HG02623 (cell line): ENCODE data around the gene KCNQ5.

Experiments
- ATAC-seq: cut with Tn5 transposase; IDR thresholded peaks from one replicate; pipeline ENCODE4 v1.9.1; 2021; ENCODE audit warnings: moderate library complexity; ENCODE audit not compliant: unreplicated experiment

KCNQ5 gene

DNA sequence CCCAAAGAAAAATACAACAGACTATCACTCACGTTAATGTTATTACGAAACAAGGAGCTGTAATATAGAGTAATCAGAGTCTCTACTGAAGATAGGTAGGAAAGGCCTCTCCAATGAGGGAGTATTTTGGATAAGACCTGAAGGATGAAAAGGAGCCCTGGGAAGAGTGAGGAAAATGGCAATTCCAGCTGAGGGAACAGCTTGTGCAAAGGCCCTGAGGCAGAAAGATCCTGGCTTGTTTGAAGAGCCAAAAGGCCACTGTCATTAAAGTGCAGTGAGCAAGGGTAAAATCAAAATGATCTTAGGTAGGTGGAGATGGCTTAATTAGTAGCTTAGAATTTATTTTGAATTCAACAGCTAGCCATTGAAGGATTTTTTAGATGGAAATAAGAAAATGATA lies 464.9 kb downstream of the KCNQ5 start:
- ATAC-seq = no peak

DNA sequence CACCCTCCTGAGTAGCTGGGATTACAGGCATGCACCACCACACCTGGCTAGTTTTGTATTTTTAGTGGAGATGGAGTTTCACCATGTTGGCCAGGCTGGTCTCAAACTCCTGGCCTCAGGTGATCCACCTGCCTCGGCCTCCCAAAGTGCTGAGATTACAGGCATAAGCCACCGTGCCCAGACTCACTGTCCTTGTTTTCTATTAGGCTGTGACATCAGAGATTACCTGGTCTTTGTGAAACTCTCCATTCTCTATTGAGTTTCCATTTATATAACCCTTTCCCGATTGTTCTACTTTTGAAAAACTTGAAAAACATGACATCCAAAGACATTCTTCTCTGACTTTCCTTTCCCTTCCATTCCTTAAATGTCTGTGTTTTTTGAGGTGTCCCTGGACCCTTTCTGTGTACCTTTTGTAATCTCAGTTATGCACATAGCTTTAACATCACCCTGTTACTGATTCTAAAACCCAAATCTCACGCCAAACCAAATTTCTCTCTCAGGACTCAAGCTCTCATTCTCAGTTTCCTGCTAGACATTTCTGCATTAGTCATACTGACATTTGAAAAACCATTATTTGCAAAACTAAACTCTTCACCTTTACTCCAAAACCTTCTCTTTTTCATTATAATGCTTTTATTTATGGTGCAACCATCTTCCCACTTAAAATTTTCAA lies 466.4 kb downstream of the KCNQ5 start:
- ATAC-seq = no peak

GRCh38 chr6:73104921-73105320 lies 483.1 kb downstream of the KCNQ5 start:
- no peak for ATAC-seq

DNA sequence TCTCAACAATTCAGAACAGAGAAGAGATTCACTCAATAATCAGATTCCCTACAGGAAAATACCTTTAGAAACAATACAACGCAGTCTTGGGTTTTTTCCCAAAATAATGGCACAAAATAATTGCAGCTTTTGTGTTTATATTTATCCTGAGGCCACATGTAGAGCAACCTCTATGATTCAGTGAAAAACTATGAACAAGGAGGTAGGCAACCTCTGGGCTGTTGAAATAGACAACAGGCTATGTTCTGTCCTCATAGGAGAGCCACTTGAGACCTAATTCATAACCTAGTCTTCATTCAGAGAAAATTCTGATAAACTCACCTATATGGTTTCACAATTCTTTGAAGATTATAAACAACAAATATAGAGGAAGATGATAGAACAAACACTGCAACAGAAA lies 485.2 kb downstream of the KCNQ5 start:
- no peak for ATAC-seq

- ATAC-seq = no peak
Observed at GRCh38 chr6:73108949-73109348, 487.1 kb downstream of the KCNQ5 start.

DNA sequence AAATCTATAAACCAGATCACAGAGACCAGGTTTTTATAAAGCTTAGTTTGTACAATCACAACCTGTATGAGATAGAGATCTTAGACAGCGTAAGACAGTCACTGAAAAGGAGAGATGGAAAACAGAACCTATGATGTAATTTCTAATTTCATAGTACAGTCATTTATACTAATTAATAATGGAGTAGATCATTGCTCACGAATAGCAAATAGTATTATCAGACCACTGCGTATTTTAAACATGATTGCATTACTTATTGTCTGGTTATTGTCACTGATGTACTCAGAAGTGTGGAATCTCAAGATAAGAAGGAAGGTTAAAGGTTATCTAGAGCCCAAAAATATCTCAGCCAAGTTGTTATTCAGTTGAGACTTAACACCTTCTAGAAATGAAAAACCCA lies 487.8 kb downstream of the KCNQ5 start:
- no peak for ATAC-seq

GRCh38 chr6:73116330-73116729 lies 494.5 kb downstream of the KCNQ5 start:
- ATAC-seq = no peak

- ATAC-seq = no peak
Observed at GRCh38 chr6:73121421-73121993, 499.6 kb downstream of the KCNQ5 start.

- peak; percentile 85 for ATAC-seq
Observed at GRCh38 chr6:73123632-73124329, 501.9 kb downstream of the KCNQ5 start.

- peak; percentile 96 for ATAC-seq
Observed at GRCh38 chr6:73129653-73130443, 508.0 kb downstream of the KCNQ5 start.

- ATAC-seq = no peak
Observed at GRCh38 chr6:73131706-73132105, 509.8 kb downstream of the KCNQ5 start.

DNA sequence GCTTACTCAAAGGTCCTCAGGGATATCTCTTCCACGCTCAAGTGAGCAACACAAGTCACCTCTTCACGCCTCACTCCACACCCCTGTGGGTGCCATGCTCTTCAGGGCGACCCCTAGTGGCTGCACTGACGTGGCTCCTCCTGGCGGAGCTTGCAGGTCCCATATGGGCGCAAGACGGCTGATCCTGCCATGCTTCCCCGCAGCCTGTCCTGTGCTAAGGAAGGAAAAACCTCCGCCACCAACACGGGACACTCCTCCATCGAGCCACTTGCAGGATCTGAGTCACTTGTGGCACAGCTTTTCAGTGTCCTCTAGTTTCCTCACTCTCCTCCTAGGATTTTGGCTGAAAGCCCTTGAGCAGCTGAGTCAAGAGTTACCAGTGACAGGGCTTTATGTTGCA lies 512.7 kb downstream of the KCNQ5 start:
- no peak for ATAC-seq

DNA sequence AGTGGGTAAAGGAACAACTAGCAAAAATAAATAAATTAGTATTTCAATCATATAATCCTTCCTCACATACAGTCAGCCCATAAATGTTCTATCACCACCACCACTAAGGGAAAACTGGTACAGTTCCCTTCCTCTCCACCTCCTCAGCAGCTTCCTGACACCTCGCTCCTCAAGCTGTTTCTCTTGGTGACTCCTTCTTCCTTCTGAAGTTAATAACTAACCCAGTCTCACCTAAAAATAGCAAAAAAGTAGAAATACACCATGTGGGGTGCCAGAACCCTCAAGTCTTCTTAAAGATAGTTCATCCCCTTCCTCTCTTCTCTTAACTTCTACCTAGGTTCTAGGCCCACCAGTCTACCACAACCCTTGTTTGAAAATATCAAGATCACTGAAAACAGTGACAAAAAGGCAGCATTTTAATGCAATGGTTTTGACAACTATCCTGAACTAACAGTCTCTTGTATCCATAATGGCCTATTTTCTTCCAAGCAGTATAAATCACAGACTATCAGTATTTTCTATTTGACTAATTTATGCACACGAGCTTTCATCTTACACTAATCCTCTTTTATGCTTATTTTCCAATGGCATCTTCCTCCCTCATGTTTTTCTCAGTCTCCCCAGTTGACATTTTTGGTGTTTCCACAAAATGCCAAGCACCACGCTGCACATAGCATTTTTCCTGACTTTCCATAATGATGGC lies 518.0 kb downstream of the KCNQ5 start:
- ATAC-seq = no peak

- ATAC-seq = no peak
Observed at GRCh38 chr6:73143551-73143950, 521.7 kb downstream of the KCNQ5 start.

DNA sequence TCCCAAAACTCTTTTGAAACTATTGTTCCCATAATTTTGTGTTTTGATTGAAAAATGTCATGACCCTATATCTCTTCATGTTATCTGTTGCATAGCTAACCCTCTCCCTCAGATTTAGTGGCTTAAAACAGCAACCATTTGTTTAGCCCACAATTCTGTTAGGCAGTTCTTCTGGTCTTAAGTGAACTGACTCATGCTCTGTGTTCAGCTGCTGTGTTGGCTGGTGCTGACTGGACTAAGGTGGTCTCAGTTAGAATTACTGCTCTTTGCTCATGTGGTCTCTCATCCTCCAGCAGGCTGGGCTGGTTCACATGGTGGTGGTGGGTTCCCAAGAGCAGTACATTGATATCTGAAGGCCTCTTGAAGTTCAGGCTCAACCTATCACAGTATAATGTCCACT lies 522.7 kb downstream of the KCNQ5 start:
- no peak for ATAC-seq

DNA sequence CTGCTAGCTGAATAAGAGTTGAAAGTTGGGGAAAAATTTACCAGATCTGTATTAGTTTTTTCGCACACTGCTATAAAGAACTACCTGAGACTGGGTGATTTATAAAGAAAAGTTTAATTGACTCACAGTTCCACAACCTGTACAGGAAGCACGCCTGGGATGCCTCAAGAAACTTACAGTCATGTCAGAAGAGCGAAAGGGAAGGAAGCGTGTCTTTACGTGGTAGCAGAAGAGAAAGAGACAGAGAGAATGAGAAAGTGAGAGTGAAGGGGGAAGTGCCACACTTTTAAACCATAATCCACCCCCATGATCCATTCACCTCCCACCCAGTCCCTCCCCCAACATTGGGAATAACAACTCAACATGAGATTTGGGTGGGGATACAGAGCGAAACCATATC lies 523.8 kb downstream of the KCNQ5 start:
- peak; percentile 87 for ATAC-seq

DNA sequence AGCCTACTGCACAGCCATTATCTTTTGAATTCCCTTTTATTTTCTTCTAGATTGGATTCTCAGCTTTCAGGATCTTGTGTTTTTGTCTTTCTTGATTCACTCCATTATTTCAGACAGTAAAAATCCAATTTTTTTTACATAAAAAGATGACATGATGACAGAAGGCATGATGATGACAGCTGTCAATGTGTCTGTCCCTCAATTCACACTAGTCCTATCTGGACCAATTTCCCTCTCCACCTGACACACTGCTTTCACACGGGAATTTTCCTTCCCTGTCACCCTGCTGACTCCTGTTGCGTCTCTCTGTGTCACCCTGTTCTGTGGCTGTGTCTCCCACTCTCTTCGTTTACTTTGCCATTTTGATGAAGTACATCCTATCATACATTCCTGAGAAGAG lies 529.9 kb downstream of the KCNQ5 start:
- no peak for ATAC-seq

- ATAC-seq = no peak
Observed at GRCh38 chr6:73152556-73152955, 530.7 kb downstream of the KCNQ5 start.

DNA sequence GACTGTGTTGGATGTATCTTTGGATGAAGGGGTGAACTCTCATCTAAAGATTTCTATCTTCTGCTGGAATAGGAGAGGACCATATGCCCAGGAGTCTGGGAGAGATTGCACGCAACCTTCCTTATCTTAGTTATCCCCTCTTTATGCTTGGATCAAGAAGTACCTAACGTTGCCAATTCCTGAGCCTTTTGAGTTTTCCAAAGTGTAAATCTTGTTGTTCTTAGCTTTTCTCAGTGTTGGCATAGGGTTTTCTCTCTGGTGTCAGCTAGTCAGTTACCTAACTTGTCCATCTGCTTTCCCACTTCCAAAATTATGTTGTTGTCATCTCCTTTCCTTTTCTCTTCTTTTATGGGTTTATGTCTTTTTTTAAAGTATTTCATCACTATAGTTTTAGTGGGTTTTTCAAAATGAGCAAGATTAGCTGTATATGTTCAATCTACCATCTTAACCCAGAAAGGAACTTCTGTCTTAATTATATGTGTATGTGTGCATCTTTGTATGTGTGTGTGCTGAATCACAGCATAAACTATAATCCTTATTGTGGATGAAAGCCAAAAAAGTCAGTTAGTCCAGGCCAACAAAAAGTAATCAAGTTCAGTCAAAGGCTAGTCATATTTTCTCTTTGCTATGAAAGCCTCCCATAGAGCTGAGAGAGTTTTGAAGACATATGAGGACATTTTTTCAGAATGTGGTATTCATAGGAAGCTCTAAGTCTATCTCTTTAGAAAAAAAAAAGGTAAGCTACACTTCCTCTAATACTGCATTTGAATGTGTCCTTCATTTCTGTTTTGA lies 531.3 kb downstream of the KCNQ5 start:
- no peak for ATAC-seq
